Astrocyte (in vitro differentiated cells and primary cell): ENCODE data around the gene PTPRK. TPM values are rescaled to one million over a fixed set of nuclear protein-coding genes. Genes with fewer than 3 reads are reported as not detected.
A peak's percentile ranks its signal among the peaks of the same experiment; 100 is the strongest.

ENCODE experiments used
- DNase-seq: peaks from one replicate; pipeline ENCODE4 v3.0.0-alpha.2; 2010; ENCODE audit warnings: low read depth
- FAIRE-seq: peaks from 2 replicates; lab custom pipeline; 2011; peaks lifted over from hg19 to GRCh38; lab: Jason Lieb, UNC
- H2AFZ ChIP-seq: 2 replicates; pipeline ENCODE4 v1.6.0; 2012; ENCODE audit warnings: low read depth, low read length, inconsistent platforms
- H3K27ac ChIP-seq: 2 replicates; pipeline ENCODE4 v1.5.1; 2011; ENCODE audit warnings: low read depth, low read length, inconsistent platforms
- H3K27me3 ChIP-seq: 2 replicates; pipeline ENCODE4 v1.6.0; 2011; ENCODE audit warnings: low read length, inconsistent platforms; ENCODE audit not compliant: insufficient read depth
- H3K36me3 ChIP-seq: 2 replicates; pipeline ENCODE4 v1.5.1; 2011; ENCODE audit warnings: low read length, inconsistent platforms; ENCODE audit not compliant: insufficient read depth
- H3K4me1 ChIP-seq: 2 replicates; pipeline ENCODE4 v1.5.1; 2011; ENCODE audit warnings: low read length, inconsistent platforms; ENCODE audit not compliant: insufficient read depth
- H3K4me2 ChIP-seq: 2 replicates; pipeline ENCODE4 v1.6.0; 2012; ENCODE audit warnings: low read length, inconsistent platforms
- H3K4me3 ChIP-seq: 2 replicates; pipeline ENCODE4 v1.5.1; 2011; ENCODE audit warnings: low read depth, mild to moderate bottlenecking, low read length, inconsistent platforms; ENCODE audit not compliant: insufficient read depth
- H3K79me2 ChIP-seq: 2 replicates; pipeline ENCODE4 v1.6.0; 2012; ENCODE audit warnings: mild to moderate bottlenecking, low read length, inconsistent platforms; ENCODE audit not compliant: insufficient read depth
- H3K9ac ChIP-seq: 2 replicates; pipeline ENCODE4 v1.6.0; 2012; ENCODE audit warnings: mild to moderate bottlenecking, low read length, inconsistent platforms
- H3K9me3 ChIP-seq: 2 replicates; pipeline ENCODE4 v1.5.1; 2012; ENCODE audit warnings: low read depth, mild to moderate bottlenecking, low read length, inconsistent platforms; ENCODE audit not compliant: insufficient read depth
- H4K20me1 ChIP-seq: 2 replicates; pipeline ENCODE4 v1.6.0; 2012; ENCODE audit warnings: low read length, inconsistent platforms; ENCODE audit not compliant: insufficient read depth
- H3K27ac Mint-ChIP-seq: one replicate; pipeline ENCODE4 v1.8.0; 2021; ENCODE audit warnings: mild to moderate bottlenecking, mixed read lengths; ENCODE audit not compliant: unreplicated experiment
- H3K27me3 Mint-ChIP-seq: one replicate; pipeline ENCODE4 v1.8.0; 2021; ENCODE audit warnings: low read depth, mixed read lengths; ENCODE audit not compliant: unreplicated experiment
- H3K36me3 Mint-ChIP-seq: one replicate; pipeline ENCODE4 v1.8.0; 2021; ENCODE audit warnings: low read depth, mixed read lengths; ENCODE audit not compliant: unreplicated experiment
- H3K4me1 Mint-ChIP-seq: one replicate; pipeline ENCODE4 v1.8.0; 2021; ENCODE audit warnings: low read depth, mixed read lengths; ENCODE audit not compliant: unreplicated experiment
- H3K4me3 Mint-ChIP-seq: one replicate; pipeline ENCODE4 v1.8.0; 2021; ENCODE audit warnings: mild to moderate bottlenecking, moderate library complexity, mixed read lengths; ENCODE audit not compliant: unreplicated experiment
- H3K9me3 Mint-ChIP-seq: one replicate; pipeline ENCODE4 v1.8.0; 2021; ENCODE audit warnings: mild to moderate bottlenecking, mixed read lengths; ENCODE audit not compliant: unreplicated experiment
- EZH2 ChIP-seq: IDR thresholded peaks from 2 replicates; pipeline ENCODE4 v1.6.1; 2012; ENCODE audit warnings: mild to moderate bottlenecking, low read length, inconsistent platforms; ENCODE audit not compliant: insufficient read depth
- total RNA-seq: library from RNA; stranded (reverse); gene quantifications from 2 replicates; pipeline ENCODE4 v1.2.1, GENCODE V29; 2021
- TF ChIP-seq, protein P1 (sequence below): IDR thresholded peaks from 2 replicates; pipeline ENCODE4 v1.5.1; 2011; ENCODE audit warnings: low read depth, mild to moderate bottlenecking, inconsistent platforms, low read length, moderate library complexity; ENCODE audit not compliant: insufficient read depth

Gene PTPRK
- total RNA-seq, 1 donor from 2014 or later = 159 TPM

DNA sequence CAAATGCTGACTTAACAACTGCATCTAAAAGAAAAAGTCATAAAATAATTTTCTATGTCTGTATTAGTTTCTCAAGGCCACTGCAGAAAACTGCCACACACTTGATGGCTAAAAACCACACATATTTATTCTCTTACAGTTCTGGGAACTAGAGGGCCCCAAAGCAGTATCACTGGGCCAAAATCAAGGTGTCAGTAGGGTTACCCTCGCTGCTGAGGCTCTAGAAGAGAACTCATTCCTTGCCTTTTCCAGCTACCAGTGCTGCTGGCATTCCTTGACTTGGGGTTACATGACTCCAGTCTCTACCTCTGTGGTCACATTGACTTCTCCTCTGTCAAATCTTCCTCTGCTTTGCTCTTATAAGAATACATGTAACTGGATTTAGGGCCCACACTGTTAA lies 494.9 kb downstream of the PTPRK start:
- Histone ChIP-seq H3K27me3 (no peaks in the 10 kb centered on the region), H3K9ac (no peak overlapping the region), H4K20me1 (no peaks in the 10 kb centered on the region), H3K4me2 (no peak overlapping the region), H3K27ac (no peak overlapping the region), H3K4me3 (no peak overlapping the region), H2AFZ (no peak overlapping the region), H3K79me2 (no peaks in the 10 kb centered on the region), H3K9me3 (no peaks in the 10 kb centered on the region), H3K4me1 (no peaks in the 10 kb centered on the region), H3K36me3 (no peaks in the 10 kb centered on the region)
- no peak overlapping the region for H3K4me3 Mint-ChIP-seq
- DNase-seq = no peak
- no peak for FAIRE-seq
- peaks cover 7% of the 10 kb centered on the region for H3K4me1 Mint-ChIP-seq
- no peaks in the 10 kb centered on the region for H3K9me3 Mint-ChIP-seq
- TF ChIP-seq, protein P1, sequence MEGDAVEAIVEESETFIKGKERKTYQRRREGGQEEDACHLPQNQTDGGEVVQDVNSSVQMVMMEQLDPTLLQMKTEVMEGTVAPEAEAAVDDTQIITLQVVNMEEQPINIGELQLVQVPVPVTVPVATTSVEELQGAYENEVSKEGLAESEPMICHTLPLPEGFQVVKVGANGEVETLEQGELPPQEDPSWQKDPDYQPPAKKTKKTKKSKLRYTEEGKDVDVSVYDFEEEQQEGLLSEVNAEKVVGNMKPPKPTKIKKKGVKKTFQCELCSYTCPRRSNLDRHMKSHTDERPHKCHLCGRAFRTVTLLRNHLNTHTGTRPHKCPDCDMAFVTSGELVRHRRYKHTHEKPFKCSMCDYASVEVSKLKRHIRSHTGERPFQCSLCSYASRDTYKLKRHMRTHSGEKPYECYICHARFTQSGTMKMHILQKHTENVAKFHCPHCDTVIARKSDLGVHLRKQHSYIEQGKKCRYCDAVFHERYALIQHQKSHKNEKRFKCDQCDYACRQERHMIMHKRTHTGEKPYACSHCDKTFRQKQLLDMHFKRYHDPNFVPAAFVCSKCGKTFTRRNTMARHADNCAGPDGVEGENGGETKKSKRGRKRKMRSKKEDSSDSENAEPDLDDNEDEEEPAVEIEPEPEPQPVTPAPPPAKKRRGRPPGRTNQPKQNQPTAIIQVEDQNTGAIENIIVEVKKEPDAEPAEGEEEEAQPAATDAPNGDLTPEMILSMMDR = no peak
- no peak for TF ChIP-seq EZH2
- H3K27ac Mint-ChIP-seq = no peak overlapping the region
- H3K36me3 Mint-ChIP-seq = peaks cover 2% of the 10 kb centered on the region
- no peaks in the 10 kb centered on the region for H3K27me3 Mint-ChIP-seq

DNA sequence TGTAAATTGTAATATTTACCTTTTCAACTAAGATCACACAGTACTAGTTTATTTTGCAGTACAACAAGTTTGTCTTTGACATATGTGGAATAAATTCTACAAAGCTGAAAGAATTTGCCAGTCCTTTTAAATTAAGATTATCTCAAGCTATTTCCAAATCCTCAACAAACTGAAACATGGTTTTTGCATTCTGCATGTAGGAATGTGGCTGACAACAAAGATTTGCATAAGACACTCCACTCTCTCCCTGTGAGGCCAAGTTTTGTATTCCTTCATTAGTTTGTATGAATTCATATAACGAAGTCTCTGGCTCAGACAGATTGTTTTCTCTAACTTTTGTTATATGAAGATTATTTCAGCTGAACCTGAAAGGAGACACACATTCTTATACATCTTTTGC lies 495.4 kb downstream of the PTPRK start:
- Histone ChIP-seq H3K27me3 (no peaks in the 10 kb centered on the region), H3K36me3 (no peaks in the 10 kb centered on the region), H4K20me1 (no peaks in the 10 kb centered on the region), H3K4me3 (no peak overlapping the region), H3K9me3 (no peaks in the 10 kb centered on the region), H3K79me2 (no peaks in the 10 kb centered on the region), H3K4me2 (no peak overlapping the region), H3K27ac (no peak overlapping the region), H3K9ac (no peak overlapping the region), H2AFZ (no peak overlapping the region), H3K4me1 (no peaks in the 10 kb centered on the region)
- DNase-seq (no peak), FAIRE-seq (peak; percentile 9)
- H3K36me3 Mint-ChIP-seq = peaks cover 2% of the 10 kb centered on the region
- H3K27me3 Mint-ChIP-seq = no peaks in the 10 kb centered on the region
- H3K4me1 Mint-ChIP-seq = peaks cover 5% of the 10 kb centered on the region
- TF ChIP-seq, protein P1 = no peak
- TF ChIP-seq EZH2 = no peak
- H3K27ac Mint-ChIP-seq = no peak overlapping the region
- H3K4me3 Mint-ChIP-seq = no peak overlapping the region
- H3K9me3 Mint-ChIP-seq = no peaks in the 10 kb centered on the region

DNA sequence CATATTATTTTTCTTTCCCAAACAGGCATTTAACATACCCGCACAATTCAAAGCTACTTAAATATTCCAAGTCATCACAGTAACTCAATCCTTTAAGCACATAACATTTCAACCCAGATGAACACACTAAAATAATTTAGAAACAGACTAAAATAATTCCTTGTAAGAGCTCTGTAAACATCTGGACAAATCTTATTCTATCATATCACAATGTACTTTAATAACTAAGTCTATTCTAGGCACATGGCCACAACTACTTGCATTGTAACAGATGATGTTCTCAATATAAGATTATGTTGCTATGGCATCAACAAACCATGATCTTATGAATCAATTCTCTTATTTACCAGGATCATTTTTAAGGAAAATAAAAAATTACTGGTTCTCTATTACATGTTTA lies 496.4 kb downstream of the PTPRK start:
- peaks cover 2% of the 10 kb centered on the region for H3K4me1 Mint-ChIP-seq
- FAIRE-seq = no peak

More for the DNA sequence above, 496.4 kb downstream of the PTPRK start:
- Histone ChIP-seq H4K20me1 (no peaks in the 10 kb centered on the region), H3K27ac (no peak overlapping the region), H3K9me3 (no peaks in the 10 kb centered on the region), H3K4me2 (no peak overlapping the region), H3K27me3 (no peaks in the 10 kb centered on the region), H3K79me2 (no peaks in the 10 kb centered on the region), H3K4me1 (no peaks in the 10 kb centered on the region), H2AFZ (no peak overlapping the region), H3K36me3 (no peaks in the 10 kb centered on the region), H3K4me3 (no peak overlapping the region), H3K9ac (no peak overlapping the region)
- Mint-ChIP-seq H3K36me3 (peaks cover 2% of the 10 kb centered on the region), H3K27ac (no peak overlapping the region), H3K27me3 (no peaks in the 10 kb centered on the region), H3K9me3 (no peaks in the 10 kb centered on the region), H3K4me3 (no peak overlapping the region)
- TF ChIP-seq, protein P1 = no peak
- no peak for TF ChIP-seq EZH2
- no peak for DNase-seq
